ENCODE results near the gene SYT15. TPM values are rescaled to one million over a fixed set of nuclear protein-coding genes. Genes with fewer than 3 reads are reported as not detected.

SYT15 gene
- total RNA-seq, 4 donors from 2014 or later, result 1.2 to 7.9 (median 3.5) TPM

- TF ChIP-seq, protein P1, sequence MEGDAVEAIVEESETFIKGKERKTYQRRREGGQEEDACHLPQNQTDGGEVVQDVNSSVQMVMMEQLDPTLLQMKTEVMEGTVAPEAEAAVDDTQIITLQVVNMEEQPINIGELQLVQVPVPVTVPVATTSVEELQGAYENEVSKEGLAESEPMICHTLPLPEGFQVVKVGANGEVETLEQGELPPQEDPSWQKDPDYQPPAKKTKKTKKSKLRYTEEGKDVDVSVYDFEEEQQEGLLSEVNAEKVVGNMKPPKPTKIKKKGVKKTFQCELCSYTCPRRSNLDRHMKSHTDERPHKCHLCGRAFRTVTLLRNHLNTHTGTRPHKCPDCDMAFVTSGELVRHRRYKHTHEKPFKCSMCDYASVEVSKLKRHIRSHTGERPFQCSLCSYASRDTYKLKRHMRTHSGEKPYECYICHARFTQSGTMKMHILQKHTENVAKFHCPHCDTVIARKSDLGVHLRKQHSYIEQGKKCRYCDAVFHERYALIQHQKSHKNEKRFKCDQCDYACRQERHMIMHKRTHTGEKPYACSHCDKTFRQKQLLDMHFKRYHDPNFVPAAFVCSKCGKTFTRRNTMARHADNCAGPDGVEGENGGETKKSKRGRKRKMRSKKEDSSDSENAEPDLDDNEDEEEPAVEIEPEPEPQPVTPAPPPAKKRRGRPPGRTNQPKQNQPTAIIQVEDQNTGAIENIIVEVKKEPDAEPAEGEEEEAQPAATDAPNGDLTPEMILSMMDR (IDR thresholded peaks at IDR 0.05; ENCODE audit: low read depth), result no peak
These were observed 31.1 kb upstream of the SYT15 start for GRCh38 chr10:46547541-46548497.

DNA sequence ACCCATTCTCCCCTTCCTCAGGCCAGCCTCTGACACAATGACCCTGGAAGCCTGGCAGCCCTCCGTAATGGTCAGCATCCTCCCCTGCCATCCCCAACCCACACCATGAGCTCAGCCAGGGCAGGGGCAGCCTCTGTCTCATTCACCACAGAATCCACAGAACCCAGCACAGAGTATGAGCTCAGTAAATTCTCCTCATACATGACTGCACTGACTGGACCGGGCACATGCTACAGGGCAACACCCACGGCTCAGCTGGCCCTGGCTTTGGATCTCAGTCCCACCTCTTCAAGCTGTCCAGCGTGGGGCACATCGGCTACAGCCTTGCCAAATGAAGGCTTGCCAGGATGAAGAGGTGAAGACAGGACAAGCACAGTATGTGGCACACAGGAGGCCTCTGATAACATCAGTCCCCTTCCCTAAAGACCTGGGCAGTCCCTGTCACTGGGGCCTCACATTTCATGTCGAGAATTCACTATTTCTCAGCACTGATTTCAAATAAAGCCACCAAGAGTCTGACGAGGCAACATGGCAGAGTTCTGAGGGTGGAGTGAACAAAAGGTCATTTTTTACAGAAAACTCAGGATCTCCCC lies 30.3 kb upstream of the SYT15 start:
- TF ChIP-seq, protein P1 (IDR thresholded peaks at IDR 0.05; ENCODE audit: low read depth), result no peak

DNA sequence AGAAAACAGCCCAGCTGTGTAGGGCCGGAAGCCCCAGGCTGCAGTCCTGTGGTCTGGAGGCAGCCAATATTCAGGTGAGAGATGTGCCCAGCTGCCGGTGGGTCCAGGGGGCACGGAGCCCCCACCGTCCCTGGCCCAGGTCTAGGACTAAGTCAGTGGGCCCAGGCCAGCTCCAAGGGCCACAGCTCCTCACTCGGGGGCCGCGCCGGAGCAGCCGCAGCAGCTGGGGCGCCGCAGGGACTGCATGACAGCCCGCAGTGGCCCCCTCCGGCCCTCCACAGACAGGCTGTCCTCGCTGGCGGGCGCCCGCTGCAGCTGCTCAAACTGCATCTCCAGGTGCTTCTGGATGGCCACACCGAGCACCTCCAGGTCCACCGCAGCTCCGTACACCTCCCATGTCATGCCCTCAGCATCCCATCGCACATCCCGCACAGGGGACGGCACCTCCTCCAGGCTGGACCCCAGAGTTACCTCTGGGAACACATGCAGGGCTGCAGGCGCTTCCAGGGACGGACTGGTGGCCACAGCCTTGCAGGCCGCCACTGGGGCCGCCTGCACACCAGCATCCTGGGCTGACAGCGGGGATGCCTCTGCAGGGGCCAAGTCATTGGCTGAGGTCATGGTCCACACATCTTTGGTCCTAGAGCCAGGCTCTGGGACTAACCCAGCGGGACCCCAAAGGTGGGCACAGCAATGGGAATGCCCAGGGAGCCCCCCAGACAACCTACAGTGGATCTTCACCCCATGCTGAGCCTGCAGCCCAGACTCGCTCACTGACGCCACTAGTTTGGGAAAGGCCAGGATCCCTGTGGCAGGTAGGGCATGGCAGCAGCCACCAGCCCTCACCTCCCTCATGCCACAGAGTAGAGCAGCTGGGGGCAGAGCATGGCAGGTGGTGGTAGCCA lies 29.5 kb upstream of the SYT15 start:
- TF ChIP-seq, protein P1 (IDR thresholded peaks at IDR 0.05; ENCODE audit: low read depth), result no peak

DNA sequence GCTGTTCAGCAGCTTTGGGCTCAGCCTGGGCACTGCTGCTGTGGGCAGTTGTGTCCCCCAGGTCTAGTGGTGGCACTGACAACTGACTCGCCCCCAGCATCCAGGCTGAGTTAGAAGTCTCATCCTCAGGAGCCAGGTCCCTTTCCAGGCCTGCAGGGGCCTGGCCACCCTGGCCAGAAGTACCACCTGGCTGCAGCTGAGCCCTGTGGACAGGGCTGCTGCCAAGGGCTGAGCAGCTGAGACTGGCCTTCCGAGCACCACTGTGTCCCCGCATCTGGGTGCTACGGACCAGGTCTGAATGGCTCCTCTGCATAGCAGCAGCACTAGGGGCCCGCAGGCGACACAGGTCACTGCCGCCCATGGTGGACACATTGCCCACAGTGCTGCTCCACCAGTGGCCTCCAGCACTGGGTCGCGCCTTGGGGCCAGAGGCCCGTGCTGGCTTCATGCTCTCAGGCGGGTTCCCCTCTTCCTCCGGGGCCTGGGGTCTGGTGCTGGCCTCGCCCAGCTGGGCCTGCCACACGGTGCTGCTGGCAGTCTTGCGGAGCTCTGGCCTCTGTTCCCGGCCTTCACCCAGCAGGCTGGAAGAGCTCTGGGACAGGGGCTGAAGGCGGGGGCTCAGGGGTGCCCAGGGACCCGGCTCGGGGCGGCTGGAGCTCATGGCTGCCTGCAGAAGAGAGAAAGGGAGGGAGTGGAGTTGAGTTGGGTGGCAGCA lies 28.7 kb upstream of the SYT15 start:
- TF ChIP-seq, protein P1 (IDR thresholded peaks at IDR 0.05; ENCODE audit: low read depth), result no peak

DNA sequence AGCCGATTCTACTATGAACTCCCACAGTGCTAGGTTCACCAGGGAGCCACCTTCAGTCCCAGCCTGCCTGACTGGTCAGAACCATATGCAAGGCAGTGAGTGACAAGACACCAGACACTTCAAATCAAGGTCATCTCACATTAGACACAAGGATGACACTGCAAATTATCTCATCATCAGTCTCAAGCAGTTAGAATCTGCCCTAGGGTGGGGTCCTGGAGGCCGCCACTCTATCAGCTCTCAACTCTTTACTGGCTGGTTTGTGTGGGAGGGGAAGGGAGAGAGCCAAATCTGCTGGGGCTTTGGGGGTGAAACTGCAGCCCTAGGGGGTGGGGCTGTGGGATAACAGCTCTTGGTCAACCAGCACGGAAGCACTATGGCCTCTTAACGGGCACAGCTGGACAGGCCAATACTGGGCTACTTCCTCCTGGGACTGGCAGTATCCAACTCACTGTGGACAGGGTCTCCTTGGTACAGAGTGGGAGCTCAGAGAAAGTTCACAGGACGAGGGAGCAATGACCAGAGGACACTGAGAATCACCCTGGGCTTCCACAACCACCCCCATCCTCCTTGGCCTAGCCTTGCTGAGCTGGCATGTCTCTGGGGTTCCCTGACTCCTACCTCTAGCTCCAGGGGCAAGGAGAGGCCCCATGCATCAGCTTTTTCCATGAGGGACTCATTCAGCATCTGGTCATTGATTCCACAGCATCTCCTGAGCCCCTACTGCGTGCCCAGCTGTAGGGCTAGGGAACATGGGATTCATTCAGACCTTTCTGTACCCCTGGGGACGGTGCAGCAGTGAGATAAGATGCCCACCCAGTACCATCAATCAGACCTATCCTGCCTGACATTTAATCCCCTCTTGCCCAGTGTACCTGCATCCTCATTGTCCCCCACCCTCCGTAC lies 27.9 kb upstream of the SYT15 start:
- TF ChIP-seq, protein P1 (IDR thresholded peaks at IDR 0.05; ENCODE audit: low read depth), result no peak
